ENCODE data around the gene STK32C. TPM values are rescaled to one million over a fixed set of nuclear protein-coding genes. Genes with fewer than 3 reads are reported as not detected.

The STK32C gene
- polyA plus RNA-seq, 1 donor from 2014 or later = 23.2 TPM

GRCh38 chr10:132243626-132244025, 64.1 kb downstream of the STK32C start:
- TF ChIP-seq POLR2AphosphoS5 (IDR thresholded peaks at IDR 0.05) (no peak), TAF1 (IDR thresholded peaks at IDR 0.05; ENCODE audit: low read depth) (no peak), REST (IDR thresholded peaks at IDR 0.05; ENCODE audit: borderline replicate concordance) (no peak), EP300 (conservative IDR thresholded peaks at IDR 0.05; ENCODE audit: poor library complexity, severe bottlenecking) (no peak), SMC3 (conservative IDR thresholded peaks at IDR 0.05; ENCODE audit: poor library complexity) (no peak), MXI1 (conservative IDR thresholded peaks at IDR 0.05; ENCODE audit: poor library complexity, severe bottlenecking) (no peak)
- TF ChIP-seq, protein P1, sequence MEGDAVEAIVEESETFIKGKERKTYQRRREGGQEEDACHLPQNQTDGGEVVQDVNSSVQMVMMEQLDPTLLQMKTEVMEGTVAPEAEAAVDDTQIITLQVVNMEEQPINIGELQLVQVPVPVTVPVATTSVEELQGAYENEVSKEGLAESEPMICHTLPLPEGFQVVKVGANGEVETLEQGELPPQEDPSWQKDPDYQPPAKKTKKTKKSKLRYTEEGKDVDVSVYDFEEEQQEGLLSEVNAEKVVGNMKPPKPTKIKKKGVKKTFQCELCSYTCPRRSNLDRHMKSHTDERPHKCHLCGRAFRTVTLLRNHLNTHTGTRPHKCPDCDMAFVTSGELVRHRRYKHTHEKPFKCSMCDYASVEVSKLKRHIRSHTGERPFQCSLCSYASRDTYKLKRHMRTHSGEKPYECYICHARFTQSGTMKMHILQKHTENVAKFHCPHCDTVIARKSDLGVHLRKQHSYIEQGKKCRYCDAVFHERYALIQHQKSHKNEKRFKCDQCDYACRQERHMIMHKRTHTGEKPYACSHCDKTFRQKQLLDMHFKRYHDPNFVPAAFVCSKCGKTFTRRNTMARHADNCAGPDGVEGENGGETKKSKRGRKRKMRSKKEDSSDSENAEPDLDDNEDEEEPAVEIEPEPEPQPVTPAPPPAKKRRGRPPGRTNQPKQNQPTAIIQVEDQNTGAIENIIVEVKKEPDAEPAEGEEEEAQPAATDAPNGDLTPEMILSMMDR (IDR thresholded peaks at IDR 0.05; ENCODE audit: poor library complexity, severe bottlenecking) = no peak
- no peak overlapping the region for H3K4me2 ChIP-seq (ENCODE audit: low read length)

GRCh38 chr10:132243141-132243540, 64.6 kb downstream of the STK32C start:
- no peak overlapping the region for H2AFZ ChIP-seq (ENCODE audit: low read depth, low read length)
- H3K4me3 ChIP-seq (ENCODE audit: low read length) = no peak overlapping the region
- no peaks in the 10 kb centered on the region for H3F3A ChIP-seq (ENCODE audit: insufficient read depth, low read length, poor library complexity, severe bottlenecking)
- H3K36me3 ChIP-seq (ENCODE audit: insufficient read depth, low read length) = no peaks in the 10 kb centered on the region
- H3K9ac ChIP-seq (ENCODE audit: low read length) = no peak overlapping the region
- H3K4me2 ChIP-seq (ENCODE audit: low read length) = no peak overlapping the region
- H4K20me1 ChIP-seq (ENCODE audit: insufficient read depth) = no peaks in the 10 kb centered on the region
- no peak overlapping the region for H3K27ac ChIP-seq (ENCODE audit: low read length)
- H3K27me3 ChIP-seq (ENCODE audit: insufficient read depth, low read depth, low read length) = no peaks in the 10 kb centered on the region
- no peaks in the 10 kb centered on the region for H3K79me2 ChIP-seq (replicated peaks; ENCODE audit: insufficient read depth, low read length)
- TF ChIP-seq EZH2 (IDR thresholded peaks at IDR 0.05; ENCODE audit: borderline replicate concordance, insufficient read depth, low read length, poor library complexity, severe bottlenecking) (no peak), MXI1 (conservative IDR thresholded peaks at IDR 0.05; ENCODE audit: poor library complexity, severe bottlenecking) (no peak), SMC3 (conservative IDR thresholded peaks at IDR 0.05; ENCODE audit: poor library complexity) (no peak), REST (IDR thresholded peaks at IDR 0.05; ENCODE audit: borderline replicate concordance) (no peak), RAD21 (conservative IDR thresholded peaks at IDR 0.05) (no peak), TAF1 (IDR thresholded peaks at IDR 0.05; ENCODE audit: low read depth) (no peak), EP300 (conservative IDR thresholded peaks at IDR 0.05; ENCODE audit: poor library complexity, severe bottlenecking) (no peak), POLR2AphosphoS5 (IDR thresholded peaks at IDR 0.05) (no peak)
- TF ChIP-seq, protein P1 (IDR thresholded peaks at IDR 0.05; ENCODE audit: poor library complexity, severe bottlenecking) = no peak
- no peaks in the 10 kb centered on the region for H3K9me3 ChIP-seq (ENCODE audit: low read length)
- H3K9me2 ChIP-seq (ENCODE audit: insufficient read depth, low read length) = no peaks in the 10 kb centered on the region

More at GRCh38 chr10:132243626-132244025, 64.1 kb downstream of the STK32C start:
- Histone ChIP-seq H2AFZ (ENCODE audit: low read depth, low read length) (no peak overlapping the region), H3K79me2 (replicated peaks; ENCODE audit: insufficient read depth, low read length) (no peaks in the 10 kb centered on the region), H3K4me3 (ENCODE audit: low read length) (no peak overlapping the region), H3K9me3 (ENCODE audit: low read length) (no peaks in the 10 kb centered on the region), H3K36me3 (ENCODE audit: insufficient read depth, low read length) (no peaks in the 10 kb centered on the region), H4K20me1 (ENCODE audit: insufficient read depth) (no peaks in the 10 kb centered on the region), H3K27ac (ENCODE audit: low read length) (no peak overlapping the region), H3K27me3 (ENCODE audit: insufficient read depth, low read depth, low read length) (no peaks in the 10 kb centered on the region), H3K9ac (ENCODE audit: low read length) (no peak overlapping the region), H3F3A (ENCODE audit: insufficient read depth, low read length, poor library complexity, severe bottlenecking) (no peaks in the 10 kb centered on the region), H3K9me2 (ENCODE audit: insufficient read depth, low read length) (no peaks in the 10 kb centered on the region)

Measured in neural cell (in vitro differentiated cells).